Measurements from ENCODE around the gene HEXD. TPM values are rescaled to one million over a fixed set of nuclear protein-coding genes. Genes with fewer than 3 reads are reported as not detected.
A peak's percentile ranks its signal among the peaks of the same experiment; 100 is the strongest.

Gene HEXD
- total RNA-seq, 6 donors from 2014 or later, result 33.7 to 250 (median 43.4) TPM

DNA sequence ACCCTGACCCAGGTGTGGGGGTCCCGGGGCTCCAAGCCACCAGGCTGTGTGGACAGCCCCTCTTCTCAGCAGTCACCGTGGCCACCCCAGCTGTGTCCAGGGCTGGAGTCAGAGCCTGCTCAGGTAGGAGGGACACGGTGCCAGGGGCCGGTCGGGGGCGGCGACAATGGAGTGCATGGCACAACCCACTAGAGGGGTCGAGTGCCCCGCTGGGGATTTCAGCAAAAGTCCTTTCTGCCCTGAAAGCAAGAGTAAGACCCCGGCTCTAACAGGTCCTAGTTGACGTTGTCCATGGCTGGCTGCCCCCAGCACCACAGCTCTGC lies 35.3 kb upstream of the HEXD start:
- DNase-seq (peak in 1 of 2 donors; percentile 76), ATAC-seq (ENCODE audit: low FRiP score in 2 of 2) (no peak)
- peaks cover 7 to 18% (median 9%) of the 10 kb centered on the region in 4 donors for H3K4me1 ChIP-seq
- no peak for TF ChIP-seq POLR2A (IDR thresholded peaks at IDR 0.05)
- no peak for TF ChIP-seq EP300 (IDR thresholded peaks at IDR 0.05)
- TF ChIP-seq, protein P1, sequence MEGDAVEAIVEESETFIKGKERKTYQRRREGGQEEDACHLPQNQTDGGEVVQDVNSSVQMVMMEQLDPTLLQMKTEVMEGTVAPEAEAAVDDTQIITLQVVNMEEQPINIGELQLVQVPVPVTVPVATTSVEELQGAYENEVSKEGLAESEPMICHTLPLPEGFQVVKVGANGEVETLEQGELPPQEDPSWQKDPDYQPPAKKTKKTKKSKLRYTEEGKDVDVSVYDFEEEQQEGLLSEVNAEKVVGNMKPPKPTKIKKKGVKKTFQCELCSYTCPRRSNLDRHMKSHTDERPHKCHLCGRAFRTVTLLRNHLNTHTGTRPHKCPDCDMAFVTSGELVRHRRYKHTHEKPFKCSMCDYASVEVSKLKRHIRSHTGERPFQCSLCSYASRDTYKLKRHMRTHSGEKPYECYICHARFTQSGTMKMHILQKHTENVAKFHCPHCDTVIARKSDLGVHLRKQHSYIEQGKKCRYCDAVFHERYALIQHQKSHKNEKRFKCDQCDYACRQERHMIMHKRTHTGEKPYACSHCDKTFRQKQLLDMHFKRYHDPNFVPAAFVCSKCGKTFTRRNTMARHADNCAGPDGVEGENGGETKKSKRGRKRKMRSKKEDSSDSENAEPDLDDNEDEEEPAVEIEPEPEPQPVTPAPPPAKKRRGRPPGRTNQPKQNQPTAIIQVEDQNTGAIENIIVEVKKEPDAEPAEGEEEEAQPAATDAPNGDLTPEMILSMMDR (IDR thresholded peaks at IDR 0.05), result no peak
- no peak for TF ChIP-seq POLR2AphosphoS5 (IDR thresholded peaks at IDR 0.05)
- no peaks in the 10 kb centered on the region for H3K9me3 ChIP-seq
- no peak overlapping the region for H3K4me3 ChIP-seq
- WGBS, 2 donors, result 84% methylated on average over 10 of the region's 11 CpGs; no CpG with 5 or more reads in 1 of the 2 donors
- peaks cover 0 to 22% (median 8%) of the 10 kb centered on the region in 4 donors for H3K27me3 ChIP-seq
- no peaks in the 10 kb centered on the region for H3K36me3 ChIP-seq
- no peak overlapping the region for H3K27ac ChIP-seq

DNA sequence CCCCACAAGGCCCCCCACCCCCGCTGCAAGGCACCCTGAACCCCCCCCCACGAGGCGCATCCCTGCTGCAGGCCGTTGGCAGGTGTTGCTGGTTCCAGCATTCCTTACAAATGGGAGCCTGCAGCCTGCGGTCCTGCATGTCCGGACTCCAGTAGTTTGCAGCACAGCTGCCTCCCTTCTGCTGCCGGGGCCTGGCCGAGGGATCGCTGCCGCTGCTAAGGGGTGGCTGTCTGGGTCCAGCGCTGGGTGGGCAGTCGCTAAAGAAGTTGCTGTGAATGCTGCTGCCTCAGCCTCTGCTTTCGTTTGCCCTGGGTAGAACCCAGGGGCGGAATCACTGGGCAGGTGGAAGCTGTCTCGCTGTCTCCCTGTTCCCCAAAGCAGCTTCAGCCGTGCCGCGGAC lies 34.7 kb upstream of the HEXD start:
- DNase-seq, result peak in 1 of 2 donors; percentile 63
- H3K36me3 ChIP-seq, result no peaks in the 10 kb centered on the region

DNA sequence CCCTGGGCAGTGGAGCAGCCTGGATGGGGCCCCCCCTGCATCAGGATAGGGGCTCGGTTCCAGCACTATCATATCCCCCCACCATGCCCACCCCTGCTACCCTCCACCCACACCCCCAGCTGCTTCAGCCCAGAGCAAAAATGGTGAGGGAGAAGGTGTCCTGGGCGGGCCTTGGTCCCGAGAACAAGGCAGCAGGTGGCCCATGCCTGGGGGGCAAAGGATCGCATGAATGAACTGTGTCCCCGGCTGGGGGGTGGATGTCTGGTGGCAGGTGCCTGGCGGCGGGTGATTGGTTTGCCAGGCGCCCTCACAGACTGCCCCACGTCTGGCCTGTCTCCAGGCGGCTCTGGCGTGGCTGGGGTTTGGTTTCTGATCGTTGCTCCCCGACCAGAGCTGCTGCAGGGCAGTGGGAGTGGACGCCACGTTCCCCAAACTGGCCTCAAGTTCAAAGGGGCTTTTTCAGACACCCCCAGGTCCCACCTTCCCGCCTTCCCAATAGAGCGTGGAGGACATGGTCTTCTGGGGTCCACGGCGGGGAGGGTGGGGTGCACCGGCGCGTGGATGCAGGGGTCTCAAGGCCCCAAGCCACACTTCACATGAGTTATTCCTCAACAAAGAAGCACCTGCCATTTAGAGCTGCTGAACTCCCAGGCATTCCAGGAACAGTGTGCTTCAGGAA lies 34.0 kb upstream of the HEXD start:
- Histone ChIP-seq H3K4me3 (no peak overlapping the region), H3K27ac (no peak overlapping the region), H3K4me1 (peaks cover 7 to 18% (median 9%) of the 10 kb centered on the region in 4 donors), H3K9me3 (no peaks in the 10 kb centered on the region), H3K27me3 (peaks cover 0 to 17% (median 8%) of the 10 kb centered on the region in 4 donors), H3K36me3 (no peaks in the 10 kb centered on the region)
- ATAC-seq (ENCODE audit: low FRiP score in 2 of 2), result no peak
- 69 to 78% methylated on average over 3 to 22 of the region's 22 CpGs for WGBS, 2 donors
- TF ChIP-seq POLR2AphosphoS5 (IDR thresholded peaks at IDR 0.05) (no peak), EP300 (IDR thresholded peaks at IDR 0.05) (no peak), POLR2A (IDR thresholded peaks at IDR 0.05) (no peak)
- TF ChIP-seq, protein P1 (IDR thresholded peaks at IDR 0.05), result no peak
- peak in 1 of 2 donors; percentile 68 for DNase-seq

More for the DNA sequence above, 34.7 kb upstream of the HEXD start:
- peaks cover 0 to 22% (median 8%) of the 10 kb centered on the region in 4 donors for H3K27me3 ChIP-seq
- no peak overlapping the region for H3K27ac ChIP-seq
- peaks cover 7 to 18% (median 9%) of the 10 kb centered on the region in 4 donors for H3K4me1 ChIP-seq
- no peak for ATAC-seq (ENCODE audit: low FRiP score in 2 of 2)
- 50 to 78% methylated on average over 6 to 8 of the region's 18 CpGs for WGBS, 2 donors
- no peaks in the 10 kb centered on the region for H3K9me3 ChIP-seq
- no peak overlapping the region for H3K4me3 ChIP-seq
- TF ChIP-seq, protein P1 (IDR thresholded peaks at IDR 0.05), result no peak
- TF ChIP-seq POLR2AphosphoS5 (IDR thresholded peaks at IDR 0.05), result no peak
- no peak for TF ChIP-seq POLR2A (IDR thresholded peaks at IDR 0.05)
- TF ChIP-seq EP300 (IDR thresholded peaks at IDR 0.05), result no peak

DNA sequence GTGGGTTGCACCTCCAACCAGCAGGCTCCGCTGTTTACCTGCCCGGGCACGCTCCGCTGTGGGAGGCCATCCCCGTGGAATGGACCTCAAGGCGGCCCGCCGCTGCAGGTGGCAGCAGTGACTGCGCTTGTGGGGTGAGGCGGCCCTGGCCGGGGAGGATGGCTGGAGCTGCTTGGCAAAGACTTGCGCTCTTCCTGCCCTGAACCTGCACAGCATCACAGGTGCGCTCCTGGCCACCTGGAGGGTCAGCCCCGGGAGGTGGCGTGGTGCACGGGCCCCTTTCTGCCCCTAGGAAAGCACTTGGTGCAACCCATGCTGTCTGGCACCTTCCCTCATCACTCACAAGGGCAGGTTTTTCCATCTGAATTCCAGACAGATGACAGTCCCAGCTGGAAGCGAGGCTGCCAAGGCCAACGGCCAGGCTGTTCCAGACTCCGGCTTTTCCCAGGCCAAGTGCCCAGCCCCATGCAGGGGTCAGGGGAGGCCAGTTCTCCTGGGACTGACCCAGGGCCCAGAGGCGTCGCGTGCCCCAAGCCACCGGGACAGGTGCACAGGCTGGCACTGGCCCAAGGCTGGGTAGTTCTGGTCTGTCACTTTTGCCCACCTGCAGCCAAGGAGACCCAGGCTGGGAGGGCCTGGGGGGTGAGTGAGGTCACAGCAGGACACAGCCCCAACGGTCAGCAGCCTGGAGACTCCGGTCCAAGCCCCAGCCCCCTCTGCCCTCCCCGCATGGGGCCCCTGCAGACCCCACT lies 33.2 kb upstream of the HEXD start:
- Histone ChIP-seq H3K4me1 (peaks cover 7 to 18% (median 9%) of the 10 kb centered on the region in 4 donors), H3K27me3 (peaks cover 0 to 15% (median 7%) of the 10 kb centered on the region in 4 donors), H3K36me3 (no peaks in the 10 kb centered on the region), H3K27ac (no peak overlapping the region), H3K4me3 (no peak overlapping the region), H3K9me3 (no peaks in the 10 kb centered on the region)
- 56 to 82% methylated on average over 2 to 15 of the region's 26 CpGs for WGBS, 2 donors
- peak; percentile 44 to 74 for ATAC-seq (ENCODE audit: low FRiP score in 2 of 2)
- DNase-seq, result peak in 1 of 2 donors; percentile 89
- no peak for TF ChIP-seq EP300 (IDR thresholded peaks at IDR 0.05)
- TF ChIP-seq, protein P1 (IDR thresholded peaks at IDR 0.05), result peak in 3 of 6 experiments; percentile 22 to 38 (median 26)
- no peak for TF ChIP-seq POLR2A (IDR thresholded peaks at IDR 0.05)
- TF ChIP-seq POLR2AphosphoS5 (IDR thresholded peaks at IDR 0.05), result no peak

All from upper lobe of left lung (tissue), 6 donors.